ENCODE measurements around the gene EPDR1. TPM values are rescaled to one million over a fixed set of nuclear protein-coding genes. Genes with fewer than 3 reads are reported as not detected.

The EPDR1 gene
- total and polyA plus RNA-seq, 2 donors: 9.8 to 12.3 TPM

Other genes starting within 250 kb of the EPDR1 start
- gene GPR141, start 236.9 kb upstream of the EPDR1 start, total RNA-seq: 3.1 TPM
- 0.16 TPM for gene GPR141, start 236.9 kb upstream of the EPDR1 start, polyA plus RNA-seq
- not detected for gene NME8, start 72.0 kb upstream of the EPDR1 start, total RNA-seq
- gene NME8, start 72.0 kb upstream of the EPDR1 start, polyA plus RNA-seq: not detected
- 11.2 TPM for gene SFRP4, start 3.8 kb upstream of the EPDR1 start, total RNA-seq
- 2.2 TPM for gene SFRP4, start 3.8 kb upstream of the EPDR1 start, polyA plus RNA-seq